ENCODE results near the gene FOXP4. TPM values are rescaled to one million over a fixed set of nuclear protein-coding genes. Genes with fewer than 3 reads are reported as not detected.

FOXP4 gene
- total and polyA plus RNA-seq, 2 donors (not counting 1 experiment from before 2014, with no cell fraction given) = 0.81 to 1.8 TPM

- Histone ChIP-seq H3K9me3 (ENCODE audit: control insufficient read depth, insufficient read depth, low read depth, low read length) (no peaks in the 10 kb centered on the region), H3K27ac (ENCODE audit: insufficient read depth, low read length) (no peak overlapping the region), H3K9ac (ENCODE audit: insufficient read depth, low read length) (no peak overlapping the region), H3K4me2 (ENCODE audit: extremely low read depth, insufficient read depth, low read length) (no peak overlapping the region), H3K79me2 (ENCODE audit: control insufficient read depth, insufficient read depth, low read length) (no peaks in the 10 kb centered on the region), H2AFZ (ENCODE audit: low read length) (no peak overlapping the region), H3K4me1 (ENCODE audit: control insufficient read depth, extremely low read depth, insufficient read depth, low read length) (no peaks in the 10 kb centered on the region), H4K20me1 (ENCODE audit: control insufficient read depth, extremely low read depth, insufficient read depth, low read length) (no peaks in the 10 kb centered on the region), H3K27me3 (ENCODE audit: control insufficient read depth, insufficient read depth, low read length) (peaks cover 39% of the 10 kb centered on the region), H3K4me3 (replicated peaks in 1 of 4; ENCODE audit: control extremely low read depth in 1 of 4, insufficient read depth in 1 of 4, low read depth in 3 of 4, low read length in 4 of 4) (no peak overlapping the region), H3K36me3 (ENCODE audit: control insufficient read depth, insufficient read depth, low read length) (no peaks in the 10 kb centered on the region)
- TF ChIP-seq CTCF (conservative IDR thresholded peaks at IDR 0.05 in 1 of 2, IDR thresholded peaks at IDR 0.05 in 1 of 2; ENCODE audit: low read depth in 1 of 2, low read length in 2 of 2) (no peak), EZH2 (IDR thresholded peaks at IDR 0.05; ENCODE audit: low read length, missing control alignments) (no peak)
- no peak for DNase-seq (ENCODE audit: low read depth in 2 of 2)
These were observed 21.6 kb upstream of the FOXP4 start for GRCh38 chr6:41524634-41525011.

- no peak overlapping the region for H3K4me3 ChIP-seq (replicated peaks in 1 of 4; ENCODE audit: control extremely low read depth in 1 of 4, insufficient read depth in 1 of 4, low read depth in 3 of 4, low read length in 4 of 4)
- H4K20me1 ChIP-seq (ENCODE audit: control insufficient read depth, extremely low read depth, insufficient read depth, low read length) = no peaks in the 10 kb centered on the region
- H3K9me3 ChIP-seq (ENCODE audit: control insufficient read depth, insufficient read depth, low read depth, low read length) = no peaks in the 10 kb centered on the region
- no peaks in the 10 kb centered on the region for H3K4me1 ChIP-seq (ENCODE audit: control insufficient read depth, extremely low read depth, insufficient read depth, low read length)
- H3K27ac ChIP-seq (ENCODE audit: insufficient read depth, low read length) = no peak overlapping the region
- H3K9ac ChIP-seq (ENCODE audit: insufficient read depth, low read length) = no peak overlapping the region
- H3K79me2 ChIP-seq (ENCODE audit: control insufficient read depth, insufficient read depth, low read length) = no peaks in the 10 kb centered on the region
- H3K36me3 ChIP-seq (ENCODE audit: control insufficient read depth, insufficient read depth, low read length) = no peaks in the 10 kb centered on the region
- peak; percentile 7 to 34 for DNase-seq (ENCODE audit: low read depth in 2 of 2)
- peaks cover 46% of the 10 kb centered on the region for H3K27me3 ChIP-seq (ENCODE audit: control insufficient read depth, insufficient read depth, low read length)
- TF ChIP-seq CTCF (conservative IDR thresholded peaks at IDR 0.05 in 1 of 2, IDR thresholded peaks at IDR 0.05 in 1 of 2; ENCODE audit: low read depth in 1 of 2, low read length in 2 of 2) = no peak
- H2AFZ ChIP-seq (ENCODE audit: low read length) = no peak overlapping the region
- no peak overlapping the region for H3K4me2 ChIP-seq (ENCODE audit: extremely low read depth, insufficient read depth, low read length)
These were observed 18.3 kb upstream of the FOXP4 start for GRCh38 chr6:41527721-41528408.

- Histone ChIP-seq H3K27ac (ENCODE audit: insufficient read depth, low read length) (no peak overlapping the region), H3K27me3 (ENCODE audit: control insufficient read depth, insufficient read depth, low read length) (peaks cover 40% of the 10 kb centered on the region), H3K4me3 (replicated peaks in 1 of 4; ENCODE audit: control extremely low read depth in 1 of 4, insufficient read depth in 1 of 4, low read depth in 3 of 4, low read length in 4 of 4) (no peak overlapping the region), H3K9ac (ENCODE audit: insufficient read depth, low read length) (no peak overlapping the region), H3K9me3 (ENCODE audit: control insufficient read depth, insufficient read depth, low read depth, low read length) (no peaks in the 10 kb centered on the region), H3K79me2 (ENCODE audit: control insufficient read depth, insufficient read depth, low read length) (no peaks in the 10 kb centered on the region), H3K4me2 (ENCODE audit: extremely low read depth, insufficient read depth, low read length) (no peak overlapping the region), H2AFZ (ENCODE audit: low read length) (no peak overlapping the region), H3K36me3 (ENCODE audit: control insufficient read depth, insufficient read depth, low read length) (no peaks in the 10 kb centered on the region), H4K20me1 (ENCODE audit: control insufficient read depth, extremely low read depth, insufficient read depth, low read length) (no peaks in the 10 kb centered on the region), H3K4me1 (ENCODE audit: control insufficient read depth, extremely low read depth, insufficient read depth, low read length) (no peaks in the 10 kb centered on the region)
- no peak for DNase-seq (ENCODE audit: low read depth in 2 of 2)
- no peak for TF ChIP-seq CTCF (conservative IDR thresholded peaks at IDR 0.05 in 1 of 2, IDR thresholded peaks at IDR 0.05 in 1 of 2; ENCODE audit: low read depth in 1 of 2, low read length in 2 of 2)
- TF ChIP-seq EZH2 (IDR thresholded peaks at IDR 0.05; ENCODE audit: low read length, missing control alignments) = no peak
These were observed 17.7 kb upstream of the FOXP4 start for GRCh38 chr6:41528409-41528963.

Measured in fibroblast of lung (primary cell).